K562 (cell line): ENCODE results near the gene RBSN. TPM values are rescaled to one million over a fixed set of nuclear protein-coding genes. Genes with fewer than 3 reads are reported as not detected.

Source experiments
- CBX1 ChIP-seq: sonication (generic); IDR thresholded peaks from 2 replicates; pipeline ENCODE4 v1.6.1; 2016; ENCODE audit warnings: antibody characterized with exemption, low read depth, mild to moderate bottlenecking
- CREB1 ChIP-seq, 2 experiments: sonication (generic) in 1 of 2; formaldehyde crosslinking in 1 of 2; IDR thresholded peaks; 2 replicates each; pipeline versions ENCODE4 v1.6.1 to v1.8.0; 2012 to 2022; ENCODE audit warnings: inconsistent platforms in 1 of 2, mild to moderate bottlenecking in 1 of 2, missing genetic modification reagents in 1 of 2, moderate library complexity in 1 of 2
- DIDO1 ChIP-seq: fragments of 450-650 bp; IDR thresholded peaks from 2 replicates; pipeline ENCODE4 v1.6.1; 2016; ENCODE audit warnings: low read depth, missing biosample characterization, missing genetic modification characterization
- E2F1 ChIP-seq: sonication (generic); formaldehyde crosslinking; IDR thresholded peaks from 2 replicates; pipeline ENCODE4 v1.8.1; 2023; ENCODE audit warnings: mild to moderate bottlenecking, missing genetic modification reagents, moderate library complexity
- FOXJ2 ChIP-seq: fragments of 200-800 bp; sonication (Bioruptor generic); IDR thresholded peaks from 2 replicates; pipeline ENCODE4 v1.6.1; 2016; ENCODE audit warnings: missing genetic modification characterization, missing compliant biosample characterization
- IRF9 ChIP-seq: fragments of 450-650 bp; IDR thresholded peaks from 2 replicates; pipeline ENCODE4 v1.6.1; 2016; ENCODE audit warnings: missing biosample characterization, missing genetic modification characterization
- KLF16 ChIP-seq: IDR thresholded peaks from 2 replicates; pipeline ENCODE4 v1.6.1; 2016; ENCODE audit warnings: antibody characterized with exemption
- NCOA6 ChIP-seq: fragments of 450-650 bp; IDR thresholded peaks from 2 replicates; pipeline ENCODE4 v1.6.1; 2017; ENCODE audit warnings: mild to moderate bottlenecking
- NCOR1 ChIP-seq: fragments of 450-650 bp; IDR thresholded peaks from 2 replicates; pipeline ENCODE4 v1.6.1; 2016; ENCODE audit warnings: mild to moderate bottlenecking, moderate library complexity
- NFE2 ChIP-seq: IDR thresholded peaks from 2 replicates; pipeline ENCODE4 v1.6.1; 2014; ENCODE audit warnings: antibody characterized with exemption, low read depth
- PKNOX1 ChIP-seq: fragments of 450-650 bp; IDR thresholded peaks from 2 replicates; pipeline ENCODE4 v1.6.1; 2016
- ZHX1 ChIP-seq: fragments of 150-350 bp; conservative IDR thresholded peaks from 2 replicates; pipeline ENCODE4 v1.6.1; 2014; ENCODE audit warnings: low read length
- ZNF24 ChIP-seq: fragments of 450-650 bp; IDR thresholded peaks from 2 replicates; pipeline ENCODE4 v1.6.1; 2016
- ZNF324 ChIP-seq: fragments of 250-450 bp; sonication (Bioruptor Pico); IDR thresholded peaks from 2 replicates; pipeline ENCODE4 v1.4.0; 2020; ENCODE audit warnings: mild to moderate bottlenecking
- polyA plus RNA-seq, 8 experiments: library from polyadenylated mRNA; depleted of rRNA in 4 of 8; stranded (reverse) in 5 of 8; unstranded in 3 of 8; fragments of >200 nt; fragmentation: Nextera tagmentation in 2 of 8; fragmentation: Illumina TruSeq in 1 of 8; extraction: Ambion mirVana in 2 of 8; extraction: Trizol in 1 of 8; gene quantifications; 2 replicates each; pipeline versions ENCODE4 v1.2.1 to v1.2.3, GENCODE V29; 2011 to 2014; ENCODE audit warnings: inconsistent platforms in 1 of 8, missing spikeins in 1 of 8
- total RNA-seq, 7 experiments: library from RNA; depleted of rRNA in 6 of 7; stranded (reverse); fragments of >200 nt in 6 of 7; fragmentation: Illumina TruSeq in 2 of 7; extraction: Trizol in 2 of 7; gene quantifications; 2 replicates each; pipeline versions ENCODE4 v1.2.1 to v1.2.3, GENCODE V29; 2011 to 2021; ENCODE audit warnings: low replicate concordance in 1 of 7
- TF ChIP-seq, protein P1 (sequence below): fragments of 450-650 bp; IDR thresholded peaks from 2 replicates; pipeline ENCODE4 v1.7.1; 2018; ENCODE audit warnings: mild to moderate bottlenecking, low read depth; ENCODE audit not compliant: partially characterized antibody
- TF ChIP-seq, protein P2 (sequence below): IDR thresholded peaks from 2 replicates; pipeline ENCODE4 v1.6.1; 2011; ENCODE audit not compliant: insufficient read length; ENCODE audit errors: extremely low read depth
- TF ChIP-seq, protein P3 (sequence below): IDR thresholded peaks from 3 replicates; pipeline ENCODE4 v1.6.1; 2011; ENCODE audit warnings: borderline replicate concordance, mild to moderate bottlenecking; ENCODE audit not compliant: insufficient read length, insufficient read depth

RBSN gene
- total and polyA plus RNA-seq, 9 of the 15 experiments (the other 6 are each of a cell fraction or from before 2014, with no cell fraction given), result 2.9 to 19.6 (median 15.0) TPM

GRCh38 chr3:15064835-15065549 is 34.0 kb downstream of the RBSN start, which contains the start of gene MRPS25 (continued):
- TF ChIP-seq FOXJ2, result 0 out of 2 replicates have a peak, but pooled peaks have one; percentile 48
- TF ChIP-seq NCOR1, result no peak
- TF ChIP-seq, protein P1, sequence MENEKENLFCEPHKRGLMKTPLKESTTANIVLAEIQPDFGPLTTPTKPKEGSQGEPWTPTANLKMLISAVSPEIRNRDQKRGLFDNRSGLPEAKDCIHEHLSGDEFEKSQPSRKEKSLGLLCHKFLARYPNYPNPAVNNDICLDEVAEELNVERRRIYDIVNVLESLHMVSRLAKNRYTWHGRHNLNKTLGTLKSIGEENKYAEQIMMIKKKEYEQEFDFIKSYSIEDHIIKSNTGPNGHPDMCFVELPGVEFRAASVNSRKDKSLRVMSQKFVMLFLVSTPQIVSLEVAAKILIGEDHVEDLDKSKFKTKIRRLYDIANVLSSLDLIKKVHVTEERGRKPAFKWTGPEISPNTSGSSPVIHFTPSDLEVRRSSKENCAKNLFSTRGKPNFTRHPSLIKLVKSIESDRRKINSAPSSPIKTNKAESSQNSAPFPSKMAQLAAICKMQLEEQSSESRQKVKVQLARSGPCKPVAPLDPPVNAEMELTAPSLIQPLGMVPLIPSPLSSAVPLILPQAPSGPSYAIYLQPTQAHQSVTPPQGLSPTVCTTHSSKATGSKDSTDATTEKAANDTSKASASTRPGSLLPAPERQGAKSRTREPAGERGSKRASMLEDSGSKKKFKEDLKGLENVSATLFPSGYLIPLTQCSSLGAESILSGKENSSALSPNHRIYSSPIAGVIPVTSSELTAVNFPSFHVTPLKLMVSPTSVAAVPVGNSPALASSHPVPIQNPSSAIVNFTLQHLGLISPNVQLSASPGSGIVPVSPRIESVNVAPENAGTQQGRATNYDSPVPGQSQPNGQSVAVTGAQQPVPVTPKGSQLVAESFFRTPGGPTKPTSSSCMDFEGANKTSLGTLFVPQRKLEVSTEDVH, result no peak
- TF ChIP-seq, protein P2, sequence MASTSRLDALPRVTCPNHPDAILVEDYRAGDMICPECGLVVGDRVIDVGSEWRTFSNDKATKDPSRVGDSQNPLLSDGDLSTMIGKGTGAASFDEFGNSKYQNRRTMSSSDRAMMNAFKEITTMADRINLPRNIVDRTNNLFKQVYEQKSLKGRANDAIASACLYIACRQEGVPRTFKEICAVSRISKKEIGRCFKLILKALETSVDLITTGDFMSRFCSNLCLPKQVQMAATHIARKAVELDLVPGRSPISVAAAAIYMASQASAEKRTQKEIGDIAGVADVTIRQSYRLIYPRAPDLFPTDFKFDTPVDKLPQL, result no peak
- TF ChIP-seq ZHX1, result no peak
- TF ChIP-seq CREB1 (IDR thresholded peaks at IDR 0.05), result no peak; the same call in 1 of the 2 replicates
- TF ChIP-seq CREB1 (CRISPR knock-in tag; IDR thresholded peaks at IDR 0.05), result peak; percentile 41; the same call in 1 of the 2 replicates
- TF ChIP-seq DIDO1 (tag), result no peak
- TF ChIP-seq ZNF24, result no peak
- TF ChIP-seq PKNOX1, result no peak
- TF ChIP-seq ZNF324, result 0 out of 2 replicates have a peak, but pooled peaks have one; percentile 32
- no peak for TF ChIP-seq KLF16
- TF ChIP-seq IRF9 (tag), result no peak
- no peak for TF ChIP-seq E2F1 (CRISPR knock-in tag)
- TF ChIP-seq CBX1, result peak; percentile 63
- TF ChIP-seq, protein P3, sequence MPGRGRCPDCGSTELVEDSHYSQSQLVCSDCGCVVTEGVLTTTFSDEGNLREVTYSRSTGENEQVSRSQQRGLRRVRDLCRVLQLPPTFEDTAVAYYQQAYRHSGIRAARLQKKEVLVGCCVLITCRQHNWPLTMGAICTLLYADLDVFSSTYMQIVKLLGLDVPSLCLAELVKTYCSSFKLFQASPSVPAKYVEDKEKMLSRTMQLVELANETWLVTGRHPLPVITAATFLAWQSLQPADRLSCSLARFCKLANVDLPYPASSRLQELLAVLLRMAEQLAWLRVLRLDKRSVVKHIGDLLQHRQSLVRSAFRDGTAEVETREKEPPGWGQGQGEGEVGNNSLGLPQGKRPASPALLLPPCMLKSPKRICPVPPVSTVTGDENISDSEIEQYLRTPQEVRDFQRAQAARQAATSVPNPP, result no peak
- TF ChIP-seq NFE2, result no peak
- no peak for TF ChIP-seq NCOA6
